DMS 273 (cell line): ENCODE results near the gene ATM.
"Not testable (repeated sequence)": the region's sequence is repeated elsewhere in the genome, so short reads cannot be mapped to it uniquely, and the experiment has no call there.

ENCODE experiments used
- DNase-seq: peaks from one replicate; lab custom pipeline; 2025; ENCODE audit not compliant: unreplicated experiment; lab: John Stamatoyannopoulos, UW

Gene ATM

GRCh38 chr11:108370315-108370714 lies 147.4 kb downstream of the ATM start:
- DNase-seq: no peak

- no peak for DNase-seq
Observed at GRCh38 chr11:108370990-108371389, 148.1 kb downstream of the ATM start.

GRCh38 chr11:108373505-108373904 lies 150.6 kb downstream of the ATM start:
- DNase-seq: not testable (repeated sequence)

GRCh38 chr11:108388576-108388975 lies 165.7 kb downstream of the ATM start:
- DNase-seq: no peak

GRCh38 chr11:108392353-108392752 lies 169.5 kb downstream of the ATM start:
- no peak for DNase-seq

GRCh38 chr11:108393046-108393445 lies 170.2 kb downstream of the ATM start:
- no peak for DNase-seq

- no peak for DNase-seq
Observed at GRCh38 chr11:108394744-108395284, 171.9 kb downstream of the ATM start.

GRCh38 chr11:108396672-108397071 lies 173.8 kb downstream of the ATM start:
- not testable (repeated sequence) for DNase-seq

GRCh38 chr11:108398439-108398838 lies 175.6 kb downstream of the ATM start:
- DNase-seq: peak; percentile 23

GRCh38 chr11:108402241-108402640 lies 179.4 kb downstream of the ATM start:
- no peak for DNase-seq

GRCh38 chr11:108403052-108403451 lies 180.2 kb downstream of the ATM start:
- no peak for DNase-seq

GRCh38 chr11:108405706-108406105 lies 182.8 kb downstream of the ATM start:
- no peak for DNase-seq

- DNase-seq: no peak
Observed at GRCh38 chr11:108414958-108415357, 192.1 kb downstream of the ATM start.

- DNase-seq: peak; percentile 14
Observed at GRCh38 chr11:108417551-108417950, 194.7 kb downstream of the ATM start.
